ENCODE results near the gene ADGRG6.

Gene ADGRG6

GRCh38 chr6:142292166-142292924 is 9.5 kb upstream of the ADGRG6 start:
- no peak for DNase-seq

- no peak for DNase-seq
Observed at GRCh38 chr6:142293121-142293520, 8.7 kb upstream of the ADGRG6 start.

GRCh38 chr6:142294679-142295078 is 7.1 kb upstream of the ADGRG6 start:
- DNase-seq = no peak

GRCh38 chr6:142296975-142297604 is 4.7 kb upstream of the ADGRG6 start:
- DNase-seq = no peak

GRCh38 chr6:142297605-142297995 is 4.2 kb upstream of the ADGRG6 start:
- DNase-seq = no peak

GRCh38 chr6:142297996-142298753 is 3.6 kb upstream of the ADGRG6 start:
- DNase-seq = no peak

GRCh38 chr6:142300302-142300701 is 1.5 kb upstream of the ADGRG6 start:
- no peak for DNase-seq

- no peak for DNase-seq
Observed at GRCh38 chr6:142300758-142301650, 803 bp upstream of the ADGRG6 start.

GRCh38 chr6:142302421-142303175 is 791 bp downstream of the ADGRG6 start:
- no peak for DNase-seq

GRCh38 chr6:142303176-142303533 is 1.3 kb downstream of the ADGRG6 start:
- no peak for DNase-seq

GRCh38 chr6:142304241-142304640 is 2.4 kb downstream of the ADGRG6 start:
- no peak for DNase-seq

- no peak for DNase-seq
Observed at GRCh38 chr6:142306736-142307135, 4.9 kb downstream of the ADGRG6 start.

- DNase-seq = no peak
Observed at GRCh38 chr6:142307963-142308748, 6.3 kb downstream of the ADGRG6 start.

- DNase-seq = no peak
Observed at GRCh38 chr6:142309426-142309825, 7.6 kb downstream of the ADGRG6 start.

- no peak for DNase-seq
Observed at GRCh38 chr6:142313284-142313683, 11.5 kb downstream of the ADGRG6 start.

GRCh38 chr6:142316791-142317368 is 15.1 kb downstream of the ADGRG6 start:
- DNase-seq = no peak

GRCh38 chr6:142318714-142319113 is 16.9 kb downstream of the ADGRG6 start:
- DNase-seq = no peak

GRCh38 chr6:142320366-142320765 is 18.6 kb downstream of the ADGRG6 start:
- no peak for DNase-seq

- DNase-seq = no peak
Observed at GRCh38 chr6:142321451-142321850, 19.6 kb downstream of the ADGRG6 start.

GRCh38 chr6:142322066-142322465 is 20.3 kb downstream of the ADGRG6 start:
- no peak for DNase-seq

All from activated gamma-delta T cell treated with Interleukin-2 at 50 U/mL for 16 hours (primary cell).